MM.1S (cell line): ENCODE results near the gene FBP1.

Experiments used
- DNase-seq: peaks from one replicate; pipeline ENCODE4 v3.0.0-alpha.2; 2015
- H2AFZ ChIP-seq: fragments of 300-600 bp; sonication (generic); 2 replicates; pipeline ENCODE4 v1.6.0; 2016; ENCODE audit warnings: antibody characterized with exemption, low read length
- H3F3A ChIP-seq: fragments of 300-600 bp; sonication (generic); 2 replicates; pipeline ENCODE4 v1.6.1; 2016; ENCODE audit warnings: mild to moderate bottlenecking, antibody characterized with exemption, low read length, moderate library complexity, mixed read lengths; ENCODE audit not compliant: insufficient read depth
- H3K27ac ChIP-seq: fragments of 300-600 bp; sonication (generic); 2 replicates; pipeline ENCODE4 v1.5.1; 2016; ENCODE audit warnings: mild to moderate bottlenecking, low read length
- H3K27me3 ChIP-seq: fragments of 300-600 bp; sonication (generic); replicated peaks from 2 replicates; pipeline ENCODE4 v1.6.0; 2016; ENCODE audit warnings: low read length; ENCODE audit not compliant: insufficient read depth
- H3K36me3 ChIP-seq: fragments of 300-600 bp; sonication (generic); replicated peaks from 2 replicates; pipeline ENCODE4 v1.6.1; 2016; ENCODE audit warnings: mild to moderate bottlenecking, low read length, mixed read lengths; ENCODE audit not compliant: insufficient read depth
- H3K4me1 ChIP-seq: fragments of 300-600 bp; sonication (generic); 2 replicates; pipeline ENCODE4 v1.6.1; 2016; ENCODE audit warnings: low read length, mixed read lengths
- H3K4me2 ChIP-seq: fragments of 300-600 bp; sonication (generic); 2 replicates; pipeline ENCODE4 v1.6.0; 2016; ENCODE audit warnings: low read depth, low read length
- H3K4me3 ChIP-seq: fragments of 300-600 bp; sonication (generic); 2 replicates; pipeline ENCODE4 v1.5.1; 2016; ENCODE audit warnings: low read length, mixed read lengths
- H3K79me2 ChIP-seq: fragments of 300-600 bp; sonication (generic); 2 replicates; pipeline ENCODE4 v1.6.1; 2016; ENCODE audit warnings: mixed run types, low read length, mixed read lengths
- H3K9ac ChIP-seq: fragments of 300-600 bp; sonication (generic); 2 replicates; pipeline ENCODE4 v1.6.1; 2016; ENCODE audit warnings: low read length, mixed read lengths
- H3K9me2 ChIP-seq: fragments of 300-600 bp; sonication (generic); replicated peaks from 2 replicates; pipeline ENCODE4 v1.6.1; 2016; ENCODE audit warnings: mild to moderate bottlenecking, low read length, mixed read lengths; ENCODE audit not compliant: insufficient read depth
- H3K9me3 ChIP-seq: fragments of 300-600 bp; sonication (generic); replicated peaks from 2 replicates; pipeline ENCODE4 v1.6.1; 2016; ENCODE audit warnings: mild to moderate bottlenecking, low read length, mixed read lengths; ENCODE audit not compliant: insufficient read depth
- H4K20me1 ChIP-seq: fragments of 300-600 bp; sonication (generic); 2 replicates; pipeline ENCODE4 v1.6.1; 2016; ENCODE audit warnings: mild to moderate bottlenecking, low read length, moderate library complexity, mixed read lengths; ENCODE audit not compliant: insufficient read depth
- CTCF ChIP-seq: fragments of 300-600 bp; sonication (generic); IDR thresholded peaks from 2 replicates; pipeline ENCODE4 v1.5.1; 2016; ENCODE audit warnings: antibody characterized with exemption, low read length, mixed read lengths
- EZH2 ChIP-seq: fragments of 300-600 bp; sonication (generic); optimal IDR thresholded peaks from 2 replicates; pipeline ENCODE3; 2017; ENCODE audit warnings: low read depth, mild to moderate bottlenecking, antibody characterized with exemption, low read length, mixed read lengths
- EZH2phosphoT487 ChIP-seq: fragments of 300-600 bp; sonication (generic); IDR thresholded peaks from 2 replicates; pipeline ENCODE4 v1.6.1; 2018; ENCODE audit warnings: antibody characterized with exemption, low read length

The FBP1 gene

GRCh38 chr9:94663640-94664039 lies 24.3 kb upstream of the FBP1 start:
- TF ChIP-seq EZH2 (no peak), EZH2phosphoT487 (no peak), CTCF (no peak)
- no peaks in the 10 kb centered on the region for H3K4me1 ChIP-seq
- no peak overlapping the region for H3K4me2 ChIP-seq
- H2AFZ ChIP-seq: no peak overlapping the region
- H3K9ac ChIP-seq: no peak overlapping the region
- no peaks in the 10 kb centered on the region for H3F3A ChIP-seq
- H3K27ac ChIP-seq: no peak overlapping the region
- no peaks in the 10 kb centered on the region for H3K9me2 ChIP-seq
- H3K36me3 ChIP-seq: no peaks in the 10 kb centered on the region
- H4K20me1 ChIP-seq: no peaks in the 10 kb centered on the region
- no peak for DNase-seq
- H3K79me2 ChIP-seq: no peaks in the 10 kb centered on the region
- H3K4me3 ChIP-seq: no peak overlapping the region
- no peaks in the 10 kb centered on the region for H3K9me3 ChIP-seq
- H3K27me3 ChIP-seq: no peaks in the 10 kb centered on the region

- DNase-seq: no peak
- Histone ChIP-seq H3F3A (no peaks in the 10 kb centered on the region), H3K79me2 (no peaks in the 10 kb centered on the region), H3K4me2 (no peak overlapping the region), H3K9ac (no peak overlapping the region), H2AFZ (no peak overlapping the region), H3K27me3 (no peaks in the 10 kb centered on the region), H3K9me3 (no peaks in the 10 kb centered on the region), H3K4me3 (no peak overlapping the region), H3K9me2 (no peaks in the 10 kb centered on the region), H3K27ac (no peak overlapping the region), H3K36me3 (no peaks in the 10 kb centered on the region), H3K4me1 (no peaks in the 10 kb centered on the region), H4K20me1 (no peaks in the 10 kb centered on the region)
- no peak for TF ChIP-seq EZH2phosphoT487
- no peak for TF ChIP-seq CTCF
- no peak for TF ChIP-seq EZH2
These were observed 23.8 kb upstream of the FBP1 start for GRCh38 chr9:94663140-94663539.

GRCh38 chr9:94657021-94657725 lies 17.9 kb upstream of the FBP1 start:
- TF ChIP-seq EZH2phosphoT487: no peak
- no peak for TF ChIP-seq CTCF
- no peak for TF ChIP-seq EZH2
- Histone ChIP-seq H3K79me2 (no peaks in the 10 kb centered on the region), H3K9ac (no peak overlapping the region; the same call in 1 of the 2 replicates), H3K27me3 (no peaks in the 10 kb centered on the region), H3K4me2 (peak overlapping the region; percentile 97), H3K36me3 (no peaks in the 10 kb centered on the region), H4K20me1 (no peaks in the 10 kb centered on the region), H3K9me2 (no peaks in the 10 kb centered on the region), H3F3A (peaks cover 16% of the 10 kb centered on the region; the same call in 1 of the 2 replicates), H3K9me3 (no peaks in the 10 kb centered on the region), H3K4me3 (no peak overlapping the region), H2AFZ (peak overlapping the region; percentile 67; the same call in 1 of the 2 replicates), H3K27ac (no peak overlapping the region), H3K4me1 (peaks cover 11% of the 10 kb centered on the region)
- DNase-seq: no peak
